Fibroblast of the aortic adventitia (primary cell): ENCODE measurements around the gene LDAH. TPM values are rescaled to one million over a fixed set of nuclear protein-coding genes. Genes with fewer than 3 reads are reported as not detected.
A peak's percentile ranks its signal among the peaks of the same experiment; 100 is the strongest.

Experiments
- DNase-seq: peaks from one replicate; pipeline ENCODE4 v3.0.0-alpha.2; 2010; ENCODE audit warnings: low read depth
- H3K4me3 ChIP-seq: 2 replicates; pipeline ENCODE4 v1.5.1; 2011; ENCODE audit warnings: low read depth, mild to moderate bottlenecking, control low read depth, low read length, moderate library complexity
- CTCF ChIP-seq: IDR thresholded peaks from 2 replicates; pipeline ENCODE4 v1.5.1; 2011; ENCODE audit warnings: mild to moderate bottlenecking, low read length, control low read depth, inconsistent platforms; ENCODE audit not compliant: insufficient read depth
- total RNA-seq: library from RNA; depleted of rRNA; stranded (reverse); fragments of >200 nt; gene quantifications from 2 replicates; pipeline ENCODE4 v1.2.3, GENCODE V29; 2012; ENCODE audit warnings: low replicate concordance

The LDAH gene
- 7.4 and 21.8 TPM in 2 replicates for total RNA-seq

GRCh38 chr2:20822535-20823490, at the start of gene LDAH:
TSS of gene LDAH (minus strand) at chr2:20823101. CDS start at chr2:20801463, 21,638 bp downstream.
- peak; percentile 88 for DNase-seq
- no peak for TF ChIP-seq CTCF
- peak within 1 kb of the TSS; percentile 95 for H3K4me3 ChIP-seq

- no peak for DNase-seq
- no peak overlapping the region for H3K4me3 ChIP-seq
- no peak for TF ChIP-seq CTCF
These were observed 45.5 kb upstream of the LDAH start for GRCh38 chr2:20868377-20868776.

GRCh38 chr2:20862850-20863249, 39.9 kb upstream of the LDAH start:
- no peak for DNase-seq
- TF ChIP-seq CTCF = no peak
- no peak overlapping the region for H3K4me3 ChIP-seq

- no peak overlapping the region for H3K4me3 ChIP-seq
- DNase-seq = no peak
- no peak for TF ChIP-seq CTCF
These were observed 32.6 kb upstream of the LDAH start for GRCh38 chr2:20855456-20855855.

GRCh38 chr2:20852670-20853069, 29.8 kb upstream of the LDAH start:
- H3K4me3 ChIP-seq = no peak overlapping the region
- no peak for TF ChIP-seq CTCF
- no peak for DNase-seq

- H3K4me3 ChIP-seq = no peak overlapping the region
- TF ChIP-seq CTCF = no peak
- no peak for DNase-seq
These were observed 29.2 kb upstream of the LDAH start for GRCh38 chr2:20852139-20852538.
